GM13977 (cell line): ENCODE data around the gene FAM241B.

ENCODE experiments used
- DNase-seq: peaks from one replicate; pipeline ENCODE4 v3.0.0; 2012; ENCODE audit warnings: low spot score
- in situ Hi-C: fragments of 300-500 bp; cut with MboI; formaldehyde crosslinking; loops from one replicate; pipeline ENCODE4 v1.12.0; 2022; ENCODE audit warnings: low sequenced_read_pairs, low pct_unique_long_range_greater_than_20kb, mixed read lengths, inconsistent platforms; ENCODE audit not compliant: unreplicated experiment
- TF ChIP-seq, protein P1 (sequence below): IDR thresholded peaks from 2 replicates; pipeline ENCODE4 v1.5.1; 2012; ENCODE audit warnings: mild to moderate bottlenecking, control low read depth; ENCODE audit not compliant: insufficient read depth; ENCODE audit errors: extremely low read depth, missing control alignments

Gene FAM241B

DNA sequence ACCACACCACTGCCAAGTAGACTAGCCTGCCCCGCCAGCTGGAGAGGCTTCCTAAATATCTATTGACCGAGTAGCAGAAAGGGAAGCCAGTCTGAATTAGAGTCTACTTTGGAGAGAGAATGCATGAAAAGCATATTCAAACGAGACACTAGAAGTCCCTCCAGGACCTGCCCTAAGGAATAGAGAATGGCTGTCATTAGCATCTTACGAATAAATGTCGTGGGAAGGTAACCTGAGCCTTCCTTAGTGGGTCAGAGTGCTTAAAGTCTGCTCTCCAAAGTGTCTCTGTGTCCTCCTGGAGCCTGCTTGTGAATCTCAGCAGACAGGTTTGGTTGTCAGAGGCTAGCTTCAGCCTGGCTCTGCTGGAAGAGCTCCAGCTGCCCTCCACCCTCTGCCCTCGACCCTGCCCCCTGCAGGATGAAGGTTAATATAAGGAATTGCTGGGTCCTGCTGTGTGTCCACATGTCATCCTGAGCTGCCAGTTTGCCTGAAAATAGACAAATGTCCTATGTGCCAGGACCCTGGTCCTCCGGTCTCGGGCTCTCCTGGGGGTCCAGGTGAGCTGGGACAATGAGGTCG, 33.4 kb downstream of the FAM241B start:
- in situ Hi-C loops: no loop called here
- TF ChIP-seq, protein P1, sequence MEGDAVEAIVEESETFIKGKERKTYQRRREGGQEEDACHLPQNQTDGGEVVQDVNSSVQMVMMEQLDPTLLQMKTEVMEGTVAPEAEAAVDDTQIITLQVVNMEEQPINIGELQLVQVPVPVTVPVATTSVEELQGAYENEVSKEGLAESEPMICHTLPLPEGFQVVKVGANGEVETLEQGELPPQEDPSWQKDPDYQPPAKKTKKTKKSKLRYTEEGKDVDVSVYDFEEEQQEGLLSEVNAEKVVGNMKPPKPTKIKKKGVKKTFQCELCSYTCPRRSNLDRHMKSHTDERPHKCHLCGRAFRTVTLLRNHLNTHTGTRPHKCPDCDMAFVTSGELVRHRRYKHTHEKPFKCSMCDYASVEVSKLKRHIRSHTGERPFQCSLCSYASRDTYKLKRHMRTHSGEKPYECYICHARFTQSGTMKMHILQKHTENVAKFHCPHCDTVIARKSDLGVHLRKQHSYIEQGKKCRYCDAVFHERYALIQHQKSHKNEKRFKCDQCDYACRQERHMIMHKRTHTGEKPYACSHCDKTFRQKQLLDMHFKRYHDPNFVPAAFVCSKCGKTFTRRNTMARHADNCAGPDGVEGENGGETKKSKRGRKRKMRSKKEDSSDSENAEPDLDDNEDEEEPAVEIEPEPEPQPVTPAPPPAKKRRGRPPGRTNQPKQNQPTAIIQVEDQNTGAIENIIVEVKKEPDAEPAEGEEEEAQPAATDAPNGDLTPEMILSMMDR: no peak
- no peak for DNase-seq

DNA sequence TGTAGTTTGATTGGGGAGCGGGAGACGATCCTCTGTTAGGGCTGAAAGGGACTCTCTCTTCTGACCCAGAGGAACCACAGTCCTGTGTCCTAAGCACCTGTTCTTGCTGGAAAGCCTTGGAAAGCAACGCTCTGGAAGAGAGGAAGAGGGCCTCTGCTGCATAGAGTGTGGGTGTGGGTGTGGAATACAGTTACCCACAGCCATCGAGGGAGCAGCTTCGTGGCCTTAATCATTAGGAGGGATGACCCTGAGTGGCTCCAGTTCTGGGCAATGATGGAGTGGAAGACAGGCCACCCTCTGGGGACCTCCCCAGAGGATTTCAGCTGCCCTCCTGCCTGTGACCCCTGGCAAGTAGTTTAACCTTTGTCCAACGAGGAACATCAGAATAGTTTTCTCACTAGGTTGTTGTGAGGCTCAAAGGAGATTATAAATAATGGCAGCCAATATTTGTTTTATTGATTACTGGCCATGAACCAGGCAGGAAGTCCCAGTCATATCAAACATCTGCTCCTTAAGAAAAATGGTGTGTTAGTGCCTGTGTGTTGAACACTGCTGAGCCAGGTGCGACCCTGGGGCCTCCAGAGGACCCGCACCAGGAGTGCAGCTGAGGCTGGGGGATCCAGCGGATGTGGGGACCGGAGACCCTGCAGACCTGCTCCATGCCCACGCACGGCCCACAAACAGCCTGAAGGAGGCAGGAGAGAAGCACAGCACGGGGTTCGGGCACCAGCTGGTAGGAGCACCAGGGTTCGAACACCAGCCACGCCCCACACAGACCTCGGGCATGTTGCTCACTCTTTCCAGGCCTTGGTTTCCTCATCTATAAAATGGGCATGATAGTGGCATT, 35.6 kb downstream of the FAM241B start:
- in situ Hi-C loops: no loop called here
- no peak for DNase-seq
- TF ChIP-seq, protein P1: no peak

DNA sequence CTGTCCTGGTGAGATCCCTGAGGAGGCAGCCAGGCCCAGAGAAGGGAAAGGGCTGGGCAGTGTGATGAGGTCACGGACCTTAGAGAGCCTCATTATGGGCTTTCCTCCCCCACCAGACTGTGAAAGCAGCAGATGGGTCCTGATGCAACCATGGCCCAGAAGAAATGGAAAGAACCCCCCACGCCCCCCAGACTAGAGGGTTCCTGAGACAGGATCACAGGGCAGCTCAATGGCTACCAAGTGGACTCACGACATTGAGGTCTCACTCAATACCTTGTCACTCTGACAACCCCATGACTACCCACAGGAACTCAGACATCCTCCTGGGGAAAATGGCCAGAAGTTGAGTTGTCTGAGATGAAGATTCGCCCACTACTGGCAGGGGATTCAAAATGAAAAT, 36.7 kb downstream of the FAM241B start:
- TF ChIP-seq, protein P1: no peak
- no peak for DNase-seq
- in situ Hi-C loops: no loop called here

DNA sequence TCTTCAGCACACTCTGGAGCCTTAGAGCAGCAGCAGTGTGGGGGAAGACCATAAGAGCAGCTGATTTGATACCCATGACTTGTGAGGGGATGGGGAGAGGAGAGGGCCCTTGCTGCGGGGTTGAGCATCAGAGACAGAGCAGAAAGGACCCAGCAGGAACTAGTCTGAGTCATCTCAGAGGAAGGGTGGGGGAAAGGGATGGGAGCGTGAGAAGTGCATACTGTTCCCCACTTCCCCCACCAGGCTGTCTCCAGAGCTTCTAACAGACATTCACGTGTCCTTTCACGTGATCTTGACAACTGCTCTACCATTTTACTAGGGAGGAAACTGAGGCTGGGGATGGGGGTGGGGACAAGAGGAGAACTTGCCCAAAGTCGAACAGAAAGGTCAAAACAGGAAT, 38.7 kb downstream of the FAM241B start:
- in situ Hi-C loops: no loop called here
- no peak for DNase-seq
- TF ChIP-seq, protein P1: no peak

DNA sequence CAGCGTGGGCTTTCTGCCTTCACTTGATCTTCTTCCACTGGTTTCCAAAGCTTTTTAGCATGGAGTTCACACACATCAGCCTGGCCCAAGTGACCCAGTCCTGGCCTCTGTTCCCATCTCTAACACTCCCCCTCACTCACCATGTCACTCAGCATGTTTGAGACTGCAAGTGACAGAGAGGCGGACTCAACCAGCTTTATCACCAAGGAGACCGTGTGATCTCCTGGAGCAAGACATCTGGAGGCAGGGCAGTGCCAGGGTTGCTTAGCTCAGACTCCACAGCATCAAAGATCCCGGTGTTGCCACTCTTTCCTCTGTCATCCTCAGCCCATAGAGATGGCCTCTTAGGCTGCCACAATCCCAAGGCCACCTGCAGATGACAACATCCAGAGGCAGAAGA, 39.4 kb downstream of the FAM241B start:
- no peak for DNase-seq
- in situ Hi-C loops: no loop called here
- TF ChIP-seq, protein P1: no peak

DNA sequence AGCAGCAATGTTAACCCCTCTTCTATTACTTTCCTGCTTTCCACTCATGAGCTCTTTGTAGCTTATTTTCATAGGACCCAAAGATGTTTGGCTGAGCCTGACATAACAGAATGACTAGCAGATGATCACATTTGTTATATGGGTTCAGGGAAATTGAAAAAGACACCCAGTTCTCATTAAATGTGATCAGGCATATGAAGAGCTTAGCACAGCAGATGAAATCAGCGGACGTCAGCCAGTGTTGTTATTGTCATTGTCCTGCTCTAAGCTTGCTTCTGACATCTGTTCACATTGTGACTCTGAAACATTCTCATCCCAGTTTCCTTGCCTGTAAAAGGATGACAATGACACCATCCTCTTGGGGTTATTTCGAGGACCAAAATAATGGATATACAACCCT, 43.5 kb downstream of the FAM241B start:
- TF ChIP-seq, protein P1: no peak
- no peak for DNase-seq
- in situ Hi-C loops: no loop called here
